Hematopoietic multipotent progenitor cell (in vitro differentiated cells): ENCODE measurements around the gene SLC3A2. TPM values are rescaled to one million over a fixed set of nuclear protein-coding genes. Genes with fewer than 3 reads are reported as not detected.
A peak's percentile ranks its signal among the peaks of the same experiment; 100 is the strongest.

ENCODE experiments used
- DNase-seq, 3 donors: peaks; one replicate each; pipeline ENCODE4 v3.0.0-alpha.2; 2011 to 2015; ENCODE audit warnings: low read depth in 2 of 3, low spot score in 2 of 3
- total RNA-seq: library from RNA; depleted of rRNA; stranded (reverse); fragments of >200 nt; gene quantifications from one replicate; pipeline ENCODE4 v1.2.3, GENCODE V29; 2012

The SLC3A2 gene
- total RNA-seq, 1 donor = 116 TPM

DNA sequence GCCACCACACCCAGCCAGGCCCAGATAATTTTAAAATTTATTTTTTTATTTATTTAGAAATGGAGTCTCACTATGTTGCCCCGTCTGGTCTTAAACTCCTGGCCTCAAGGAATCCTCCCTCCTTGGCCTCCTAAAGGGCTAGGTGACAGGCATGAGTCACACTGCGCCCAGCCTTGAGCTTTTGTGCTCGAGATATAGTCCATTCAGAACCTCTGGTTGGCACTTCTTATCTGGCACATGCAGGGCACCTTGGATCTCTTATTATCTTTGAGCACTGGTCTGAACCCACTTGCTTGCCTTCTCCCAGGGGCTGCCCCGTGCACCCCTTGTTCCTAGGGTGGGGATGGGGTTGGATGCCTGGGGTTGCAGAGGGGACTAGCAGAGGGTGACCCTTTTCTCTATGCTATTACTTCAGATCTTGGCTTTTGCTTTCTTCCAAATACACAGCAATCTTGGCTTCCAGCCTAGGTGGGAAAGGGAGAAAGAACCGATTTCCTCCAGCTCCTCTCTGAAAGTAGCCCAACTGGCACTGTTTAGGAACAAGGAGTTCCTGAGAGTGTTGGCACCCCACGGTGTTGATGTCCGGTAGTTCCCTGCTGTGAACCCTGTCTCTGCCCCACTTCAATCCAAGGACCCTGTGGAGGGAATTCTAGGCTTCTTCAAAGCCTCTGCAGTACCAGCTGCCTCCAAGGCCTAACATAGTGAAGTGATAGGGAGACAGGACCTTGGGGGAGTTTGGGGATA lies 1.3 kb upstream of the SLC3A2 start:
- DNase-seq = no peak

- peak; percentile 7 to 47 (median 43) for DNase-seq
These were observed 379 bp upstream of the SLC3A2 start for GRCh38 chr11:62880231-62880802.

DNA sequence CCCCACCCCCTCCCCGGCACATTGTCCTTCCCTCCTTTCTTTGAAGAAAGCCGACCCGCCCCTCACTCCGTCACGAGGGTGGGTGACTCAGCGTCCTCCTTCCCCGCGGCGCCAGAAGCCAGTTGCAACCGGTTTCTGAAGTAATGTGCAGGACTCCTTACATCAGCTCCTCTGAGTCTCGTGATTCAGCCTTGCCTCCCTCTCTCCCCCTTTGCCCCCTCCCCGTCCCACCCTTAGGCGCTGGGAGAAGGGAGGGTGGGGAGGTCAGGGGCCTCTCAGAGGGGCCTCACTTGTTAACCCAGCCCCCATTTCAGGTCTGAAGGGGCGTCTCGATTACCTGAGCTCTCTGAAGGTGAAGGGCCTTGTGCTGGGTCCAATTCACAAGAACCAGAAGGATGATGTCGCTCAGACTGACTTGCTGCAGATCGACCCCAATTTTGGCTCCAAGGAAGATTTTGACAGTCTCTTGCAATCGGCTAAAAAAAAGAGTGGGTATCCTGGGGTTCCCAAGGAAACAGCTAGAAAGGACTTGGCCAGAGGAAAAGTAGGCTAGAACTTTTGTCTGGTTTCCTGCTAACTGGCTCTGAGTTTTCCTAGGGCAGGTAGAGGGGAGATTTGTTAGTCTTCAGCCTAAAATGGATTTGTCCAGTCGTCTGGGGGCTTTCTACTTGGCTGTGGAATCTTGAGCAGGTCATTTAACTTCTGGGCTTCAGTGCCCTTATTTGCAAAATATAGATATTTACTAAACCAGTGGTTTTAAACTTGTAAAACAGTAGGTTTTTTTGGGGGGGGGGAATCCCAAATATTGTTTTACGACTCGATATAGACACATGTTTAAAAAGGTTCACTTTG lies 1.1 kb downstream of the SLC3A2 start:
- peak; percentile 69 to 97 (median 96) for DNase-seq

DNA sequence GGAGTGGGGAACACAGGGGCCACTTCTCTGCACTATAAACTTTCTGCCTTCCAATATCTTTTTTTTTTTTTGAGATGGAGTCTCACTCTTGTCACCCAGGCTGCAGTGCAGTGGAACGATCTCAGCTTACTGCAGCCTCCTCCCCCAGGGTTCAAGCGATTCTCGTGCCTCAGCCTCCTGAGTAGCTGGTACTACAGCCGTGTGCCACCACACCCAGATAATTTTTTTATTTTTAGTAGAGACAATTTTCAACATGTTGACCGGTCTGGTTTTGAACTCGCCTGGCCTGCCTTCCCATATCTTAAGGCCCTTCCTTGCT lies 1.7 kb downstream of the SLC3A2 start:
- DNase-seq = no peak

DNA sequence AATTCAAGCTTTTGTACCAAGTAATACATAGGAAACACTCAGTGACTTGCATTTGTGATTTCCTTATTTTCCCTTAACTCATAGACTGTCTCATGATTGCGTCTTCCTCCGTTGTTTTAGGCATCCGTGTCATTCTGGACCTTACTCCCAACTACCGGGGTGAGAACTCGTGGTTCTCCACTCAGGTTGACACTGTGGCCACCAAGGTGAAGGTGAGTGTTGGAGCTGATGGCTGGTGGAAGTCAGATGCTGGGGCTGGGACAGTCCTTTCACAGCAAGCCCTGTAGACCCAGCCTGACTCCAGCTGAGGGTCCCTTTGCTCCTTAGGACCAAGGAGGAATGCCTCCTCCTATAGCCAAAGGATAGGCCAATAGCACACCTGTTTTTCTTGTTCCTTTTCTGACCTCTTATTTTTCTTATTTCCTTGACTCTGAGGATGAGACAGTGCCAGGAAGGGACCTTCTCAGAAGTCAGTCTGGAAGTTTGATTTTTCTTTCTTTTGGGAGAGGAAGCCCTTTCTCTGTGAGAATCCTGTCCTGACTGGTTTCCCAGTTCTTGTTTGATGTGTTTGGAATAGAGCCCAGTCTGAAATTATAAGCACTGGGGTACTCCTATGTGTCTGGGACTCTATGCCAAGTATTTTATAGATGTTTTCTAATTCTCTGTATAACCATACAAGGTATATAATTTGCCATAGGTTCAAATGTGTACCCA lies 2.2 kb downstream of the SLC3A2 start:
- no peak for DNase-seq

GRCh38 chr11:62883673-62884072 lies 3.0 kb downstream of the SLC3A2 start:
- no peak for DNase-seq

DNA sequence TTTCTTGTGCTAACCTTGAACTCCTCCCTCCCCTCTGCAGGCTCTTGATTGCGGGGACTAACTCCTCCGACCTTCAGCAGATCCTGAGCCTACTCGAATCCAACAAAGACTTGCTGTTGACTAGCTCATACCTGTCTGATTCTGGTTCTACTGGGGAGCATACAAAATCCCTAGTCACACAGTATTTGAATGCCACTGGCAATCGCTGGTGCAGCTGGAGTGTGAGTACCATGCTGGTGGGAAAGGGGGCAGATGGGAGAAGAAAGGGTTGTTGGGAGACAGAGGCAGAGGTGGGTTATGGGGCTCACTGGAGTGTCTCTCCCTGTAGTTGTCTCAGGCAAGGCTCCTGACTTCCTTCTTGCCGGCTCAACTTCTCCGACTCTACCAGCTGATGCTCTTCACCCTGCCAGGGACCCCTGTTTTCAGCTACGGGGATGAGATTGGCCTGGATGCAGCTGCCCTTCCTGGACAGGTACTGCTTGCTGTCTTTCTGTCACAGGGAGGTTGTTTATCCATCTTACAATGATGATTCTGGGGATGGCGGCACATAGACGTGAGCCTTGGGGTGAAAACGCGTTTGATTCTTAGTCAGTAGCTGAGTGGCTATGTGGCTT lies 4.5 kb downstream of the SLC3A2 start:
- DNase-seq = no peak

DNA sequence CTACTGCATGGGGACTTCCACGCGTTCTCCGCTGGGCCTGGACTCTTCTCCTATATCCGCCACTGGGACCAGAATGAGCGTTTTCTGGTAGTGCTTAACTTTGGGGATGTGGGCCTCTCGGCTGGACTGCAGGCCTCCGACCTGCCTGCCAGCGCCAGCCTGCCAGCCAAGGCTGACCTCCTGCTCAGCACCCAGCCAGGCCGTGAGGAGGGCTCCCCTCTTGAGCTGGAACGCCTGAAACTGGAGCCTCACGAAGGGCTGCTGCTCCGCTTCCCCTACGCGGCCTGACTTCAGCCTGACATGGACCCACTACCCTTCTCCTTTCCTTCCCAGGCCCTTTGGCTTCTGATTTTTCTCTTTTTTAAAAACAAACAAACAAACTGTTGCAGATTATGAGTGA lies 7.7 kb downstream of the SLC3A2 start:
- no peak for DNase-seq

DNA sequence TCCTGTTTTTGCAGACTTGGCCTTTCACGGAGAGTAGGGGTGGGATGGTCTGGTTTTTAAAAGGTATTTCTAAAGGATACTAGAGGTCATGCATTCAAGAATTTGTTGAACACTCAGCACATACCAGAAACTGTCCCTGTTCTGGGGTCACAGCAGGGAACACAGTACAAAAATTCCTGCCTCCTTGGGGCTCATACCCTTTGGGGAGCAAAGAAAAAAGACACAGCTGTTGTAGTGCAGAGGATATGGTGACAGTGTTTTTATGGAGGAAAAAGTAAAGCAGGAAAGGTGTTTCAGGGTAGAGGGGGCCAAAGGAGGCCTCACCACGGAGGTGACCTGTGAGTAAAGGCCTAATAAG lies 8.4 kb downstream of the SLC3A2 start:
- DNase-seq = no peak

- no peak for DNase-seq
These were observed 9.1 kb downstream of the SLC3A2 start for GRCh38 chr11:62889484-62890437.

- no peak for DNase-seq
These were observed 11.6 kb downstream of the SLC3A2 start for GRCh38 chr11:62892077-62892922.

DNA sequence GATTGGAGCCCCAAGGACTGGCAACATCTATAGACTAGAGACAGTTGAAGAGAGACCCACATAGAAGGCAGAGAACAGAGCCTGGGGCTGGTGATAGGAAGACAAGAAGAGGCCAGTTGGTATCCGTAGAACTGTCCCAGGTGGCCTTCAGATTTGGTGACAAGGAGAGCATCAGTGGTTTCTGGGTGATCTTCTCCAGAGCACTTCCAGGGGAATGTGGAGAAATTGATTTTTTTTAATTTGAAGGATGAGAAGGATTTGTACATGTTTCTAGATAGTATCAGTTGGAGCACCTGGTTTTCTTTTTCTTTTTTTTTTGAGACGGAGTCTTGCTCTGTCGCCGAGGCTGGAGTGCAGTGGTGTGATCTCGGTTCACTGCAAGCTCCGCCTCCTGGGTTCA lies 14.8 kb downstream of the SLC3A2 start:
- DNase-seq = no peak

- no peak for DNase-seq
These were observed 15.4 kb downstream of the SLC3A2 start for GRCh38 chr11:62896049-62896448.

DNA sequence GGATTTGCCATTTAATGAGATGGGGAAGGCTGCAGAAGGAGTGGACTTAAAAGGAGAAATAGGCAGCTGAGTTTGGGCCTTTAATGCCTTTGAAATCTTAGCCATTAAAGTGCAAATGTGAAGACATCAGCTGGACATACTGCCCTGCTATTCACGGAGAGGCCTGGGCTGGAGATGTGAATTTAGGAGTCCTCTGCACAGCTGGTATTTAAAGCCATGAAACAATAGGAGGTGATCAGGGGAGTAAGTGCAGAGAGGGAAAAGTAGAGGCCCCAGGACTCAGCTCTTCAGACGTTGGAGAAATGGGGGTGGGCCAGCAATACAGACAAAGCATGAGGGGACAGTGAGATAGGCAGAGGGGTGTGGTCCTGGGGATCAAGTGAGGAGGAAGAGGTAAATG lies 16.6 kb downstream of the SLC3A2 start:
- DNase-seq = no peak

GRCh38 chr11:62898027-62898426 lies 17.3 kb downstream of the SLC3A2 start:
- DNase-seq = no peak

DNA sequence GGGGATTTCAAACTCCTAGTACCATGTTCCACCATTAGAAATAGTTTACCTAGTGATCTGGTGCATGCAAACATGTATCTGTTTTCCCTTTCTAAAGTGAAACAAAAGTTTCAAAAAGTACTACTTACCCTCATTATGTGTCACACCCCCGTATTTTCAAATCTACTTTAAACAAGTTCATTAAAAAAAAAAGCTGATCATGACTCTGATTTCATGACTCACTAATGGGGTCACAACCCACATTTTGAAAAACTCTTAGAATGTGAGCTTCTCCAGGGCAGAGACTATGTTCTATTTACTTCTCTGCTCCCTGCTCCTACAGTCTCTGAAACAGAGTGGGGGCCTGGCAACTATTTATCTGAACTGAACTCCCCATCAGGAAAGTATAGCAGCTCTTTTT lies 22.2 kb downstream of the SLC3A2 start:
- no peak for DNase-seq

DNA sequence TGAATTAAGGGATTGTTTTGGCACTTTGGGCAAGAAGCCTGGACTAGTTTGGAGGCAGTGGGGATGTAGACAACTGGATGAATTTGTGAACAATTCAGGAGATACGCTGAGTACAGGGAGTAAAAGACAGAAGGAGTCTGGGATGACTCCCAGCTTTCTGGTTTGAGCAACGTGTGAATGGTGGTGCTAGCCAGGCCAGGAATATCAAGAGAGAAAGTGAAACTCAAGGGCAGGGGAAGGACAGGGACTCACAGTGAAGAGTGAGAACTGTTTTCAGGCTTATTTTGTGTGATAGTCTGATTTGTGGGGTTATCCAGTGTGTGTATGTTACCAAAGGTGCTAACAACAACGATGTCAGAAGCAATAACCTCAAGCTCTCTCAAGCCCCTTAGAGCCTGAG lies 24.6 kb downstream of the SLC3A2 start:
- DNase-seq = no peak

DNA sequence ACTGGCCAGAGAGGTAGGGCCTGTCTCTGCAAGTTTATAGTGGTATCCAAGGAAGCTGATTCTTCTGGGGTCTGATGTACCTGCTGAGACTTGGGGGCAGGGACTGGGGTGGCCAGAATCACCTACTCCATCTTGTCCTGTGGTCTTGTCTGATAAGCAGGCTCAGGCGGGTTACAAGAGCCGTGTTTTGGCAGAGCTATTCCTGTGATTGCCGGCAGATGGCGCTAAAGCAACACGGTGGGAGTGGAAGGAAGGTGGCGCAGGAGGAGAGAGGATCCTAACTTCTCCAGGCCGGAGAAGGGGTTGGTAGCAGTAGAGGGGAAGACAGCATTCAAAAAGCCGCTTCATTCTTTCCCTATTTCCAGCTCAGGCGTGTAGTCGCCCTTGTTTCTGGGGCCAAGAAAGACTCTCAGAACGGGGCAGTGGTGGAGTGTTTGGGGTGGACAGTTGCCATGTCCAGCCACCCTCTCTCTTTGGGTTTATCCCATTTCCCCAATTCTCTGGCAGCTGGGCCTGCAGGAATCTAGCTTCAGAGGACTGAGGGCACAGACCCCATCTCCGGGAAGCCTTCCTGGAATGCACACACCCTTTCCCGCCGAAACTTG lies 25.3 kb downstream of the SLC3A2 start:
- DNase-seq = peak; percentile 69 to 83 (median 69)
